ENCODE measurements around the gene CEP170.

GRCh38 chr1:243257189-243257588, 2.1 kb upstream of the CEP170 start:
- no peak for TF ChIP-seq EZH2 (IDR thresholded peaks at IDR 0.05; ENCODE audit: borderline replicate concordance, insufficient read depth, low read length, poor library complexity, severe bottlenecking)
- TF ChIP-seq RAD21 (conservative IDR thresholded peaks at IDR 0.05), result no peak
- no peak for TF ChIP-seq REST (IDR thresholded peaks at IDR 0.05; ENCODE audit: borderline replicate concordance)
- TF ChIP-seq CTCF (IDR thresholded peaks at IDR 0.05; ENCODE audit: poor library complexity, severe bottlenecking), result no peak
- TF ChIP-seq EP300 (conservative IDR thresholded peaks at IDR 0.05; ENCODE audit: poor library complexity, severe bottlenecking), result no peak
- TF ChIP-seq TAF1 (IDR thresholded peaks at IDR 0.05; ENCODE audit: low read depth), result no peak
- TF ChIP-seq POLR2AphosphoS5 (IDR thresholded peaks at IDR 0.05), result no peak
- TF ChIP-seq SMC3 (conservative IDR thresholded peaks at IDR 0.05; ENCODE audit: poor library complexity), result no peak
